ENCODE results near the gene SHQ1. TPM values are rescaled to one million over a fixed set of nuclear protein-coding genes. Genes with fewer than 3 reads are reported as not detected.
"Not testable (repeated sequence)": the region's sequence is repeated elsewhere in the genome, so short reads cannot be mapped to it uniquely, and the experiment has no call there.

Gene SHQ1
- total and polyA plus RNA-seq, 4 donors = 7.3 to 25.0 (median 16.0) TPM

GRCh38 chr3:72719137-72719536 lies 129.1 kb downstream of the SHQ1 start:
- Histone ChIP-seq H3K9me3 (ENCODE audit: control insufficient read depth in 4 of 4, insufficient read depth in 3 of 4, low read length in 3 of 4) (peaks cover 0 to 2% (median under 1%) of the 10 kb centered on the region in 4 donors), H3K27me3 (ENCODE audit: control insufficient read depth in 3 of 3, insufficient read depth in 3 of 3, low read length in 2 of 3) (no peaks in the 10 kb centered on the region), H3K9ac (ENCODE audit: insufficient read depth in 1 of 2, low read length in 2 of 2) (no peak overlapping the region), H3K27ac (ENCODE audit: low read depth in 1 of 2, low read length in 1 of 2) (no peak overlapping the region), H3K36me3 (ENCODE audit: control insufficient read depth in 4 of 4, insufficient read depth in 4 of 4, low read length in 4 of 4) (no peaks in the 10 kb centered on the region), H3K4me3 (no peak overlapping the region), H3K4me1 (ENCODE audit: control insufficient read depth in 5 of 5, insufficient read depth in 5 of 5, low read length in 5 of 5) (peaks cover 0 to 7% (median 3%) of the 10 kb centered on the region in 5 donors)
- TF ChIP-seq, protein P1, sequence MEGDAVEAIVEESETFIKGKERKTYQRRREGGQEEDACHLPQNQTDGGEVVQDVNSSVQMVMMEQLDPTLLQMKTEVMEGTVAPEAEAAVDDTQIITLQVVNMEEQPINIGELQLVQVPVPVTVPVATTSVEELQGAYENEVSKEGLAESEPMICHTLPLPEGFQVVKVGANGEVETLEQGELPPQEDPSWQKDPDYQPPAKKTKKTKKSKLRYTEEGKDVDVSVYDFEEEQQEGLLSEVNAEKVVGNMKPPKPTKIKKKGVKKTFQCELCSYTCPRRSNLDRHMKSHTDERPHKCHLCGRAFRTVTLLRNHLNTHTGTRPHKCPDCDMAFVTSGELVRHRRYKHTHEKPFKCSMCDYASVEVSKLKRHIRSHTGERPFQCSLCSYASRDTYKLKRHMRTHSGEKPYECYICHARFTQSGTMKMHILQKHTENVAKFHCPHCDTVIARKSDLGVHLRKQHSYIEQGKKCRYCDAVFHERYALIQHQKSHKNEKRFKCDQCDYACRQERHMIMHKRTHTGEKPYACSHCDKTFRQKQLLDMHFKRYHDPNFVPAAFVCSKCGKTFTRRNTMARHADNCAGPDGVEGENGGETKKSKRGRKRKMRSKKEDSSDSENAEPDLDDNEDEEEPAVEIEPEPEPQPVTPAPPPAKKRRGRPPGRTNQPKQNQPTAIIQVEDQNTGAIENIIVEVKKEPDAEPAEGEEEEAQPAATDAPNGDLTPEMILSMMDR (IDR thresholded peaks at IDR 0.05; ENCODE audit: control extremely low read depth, extremely low read depth) = no peak
- DNase-seq = no peak
- ATAC-seq (ENCODE audit: insufficient read depth, low FRiP score) = no peak

- 36 to 94% methylated on average over 1 to 2 of the region's 3 CpGs for WGBS, 2 donors
Observed at GRCh38 chr3:72714135-72714534, 134.1 kb downstream of the SHQ1 start.

DNA sequence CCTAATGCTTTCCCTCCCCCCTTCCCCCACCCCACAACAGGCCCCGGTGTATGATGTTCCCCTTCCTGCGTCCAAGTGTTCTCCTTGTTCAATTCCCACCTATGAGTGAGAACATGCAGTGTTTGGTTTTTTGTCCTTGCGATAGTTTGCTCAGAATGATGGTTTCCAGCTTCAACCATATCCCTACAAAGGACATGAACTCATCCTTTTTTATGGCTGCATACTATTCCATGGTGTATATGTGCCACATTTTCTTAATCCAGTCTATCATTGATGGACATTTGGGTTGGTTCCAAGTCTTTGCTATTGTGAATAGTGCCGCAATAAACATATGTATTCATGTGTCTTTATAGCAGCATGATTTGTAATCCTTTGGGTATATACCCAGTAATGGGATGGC lies 137.8 kb downstream of the SHQ1 start:
- not testable (repeated sequence) for H3K36me3 ChIP-seq (ENCODE audit: control insufficient read depth in 4 of 4, insufficient read depth in 4 of 4, low read length in 4 of 4); H3K9ac ChIP-seq (ENCODE audit: insufficient read depth in 1 of 2, low read length in 2 of 2); ATAC-seq (ENCODE audit: insufficient read depth, low FRiP score); H3K27me3 ChIP-seq (ENCODE audit: control insufficient read depth in 3 of 3, insufficient read depth in 3 of 3, low read length in 2 of 3); DNase-seq; H3K4me1 ChIP-seq (ENCODE audit: control insufficient read depth in 5 of 5, insufficient read depth in 5 of 5, low read length in 5 of 5); H3K9me3 ChIP-seq (ENCODE audit: control insufficient read depth in 4 of 4, insufficient read depth in 3 of 4, low read length in 3 of 4); H3K27ac ChIP-seq (ENCODE audit: low read depth in 1 of 2, low read length in 1 of 2); H3K4me3 ChIP-seq
- WGBS, 2 donors = 89 to 96% methylated on average over 4 of the region's 4 CpGs

More at GRCh38 chr3:72714135-72714534, 134.1 kb downstream of the SHQ1 start:
- not testable (repeated sequence) for H3K4me1 ChIP-seq (ENCODE audit: control insufficient read depth in 5 of 5, insufficient read depth in 5 of 5, low read length in 5 of 5); DNase-seq; H3K9me3 ChIP-seq (ENCODE audit: control insufficient read depth in 4 of 4, insufficient read depth in 3 of 4, low read length in 3 of 4); H3K36me3 ChIP-seq (ENCODE audit: control insufficient read depth in 4 of 4, insufficient read depth in 4 of 4, low read length in 4 of 4); H3K4me3 ChIP-seq; H3K9ac ChIP-seq (ENCODE audit: insufficient read depth in 1 of 2, low read length in 2 of 2); H3K27me3 ChIP-seq (ENCODE audit: control insufficient read depth in 3 of 3, insufficient read depth in 3 of 3, low read length in 2 of 3); ATAC-seq (ENCODE audit: insufficient read depth, low FRiP score); H3K27ac ChIP-seq (ENCODE audit: low read depth in 1 of 2, low read length in 1 of 2)

DNA sequence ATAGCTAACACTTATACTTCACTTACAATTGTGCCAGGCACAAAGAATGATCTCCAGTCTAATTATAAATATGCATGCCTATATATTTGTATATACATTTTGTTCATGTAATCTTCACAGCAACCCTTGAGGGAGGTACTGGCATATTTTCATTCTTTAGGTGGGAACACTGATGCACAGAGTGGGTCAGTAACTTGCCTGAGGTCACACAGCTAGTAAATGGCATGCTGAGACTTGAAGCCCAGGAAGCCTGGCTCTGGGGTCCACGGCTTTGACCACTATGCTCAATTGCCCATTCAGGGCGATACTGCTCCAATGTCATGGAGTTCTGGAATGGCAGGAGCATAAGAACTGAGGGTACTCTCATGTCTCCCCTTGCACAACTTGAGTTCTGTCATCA lies 139.8 kb downstream of the SHQ1 start:
- 81 to 100% methylated on average over 2 of the region's 2 CpGs for WGBS, 2 donors
- TF ChIP-seq, protein P1 (IDR thresholded peaks at IDR 0.05; ENCODE audit: control extremely low read depth, extremely low read depth) = no peak
- no peak for ATAC-seq (ENCODE audit: insufficient read depth, low FRiP score)

DNA sequence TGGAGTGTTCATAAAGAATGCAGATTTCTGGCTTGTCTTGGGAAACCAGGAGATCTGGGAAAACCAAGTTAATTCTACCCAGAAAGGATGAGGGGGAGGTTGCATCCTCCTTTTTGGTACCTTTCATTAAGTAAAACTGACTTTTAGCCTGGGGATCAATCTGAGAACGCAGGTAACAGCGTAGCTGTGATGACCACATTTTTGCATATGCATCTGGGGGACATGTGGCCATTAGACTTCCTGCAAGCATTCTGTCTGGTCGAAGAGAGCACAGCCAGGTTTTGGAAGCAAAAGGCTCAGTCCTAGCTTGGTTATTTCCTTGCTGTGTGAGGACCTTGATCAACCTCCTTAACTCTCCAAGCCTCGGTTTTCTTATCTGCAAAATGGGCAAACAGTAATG lies 145.2 kb downstream of the SHQ1 start:
- H3K27ac ChIP-seq (ENCODE audit: low read depth in 1 of 2, low read length in 1 of 2) = no peak overlapping the region
- DNase-seq (no peak), ATAC-seq (ENCODE audit: insufficient read depth, low FRiP score) (no peak)
- H3K9ac ChIP-seq (ENCODE audit: insufficient read depth in 1 of 2, low read length in 2 of 2) = no peak overlapping the region
- WGBS, 2 donors = 92 to 96% methylated on average over 4 of the region's 4 CpGs
- TF ChIP-seq, protein P1 (IDR thresholded peaks at IDR 0.05; ENCODE audit: control extremely low read depth, extremely low read depth) = no peak
- H3K36me3 ChIP-seq (ENCODE audit: control insufficient read depth in 4 of 4, insufficient read depth in 4 of 4, low read length in 4 of 4) = no peaks in the 10 kb centered on the region
- peaks cover 0 to 6% (median 3%) of the 10 kb centered on the region in 5 donors for H3K4me1 ChIP-seq (ENCODE audit: control insufficient read depth in 5 of 5, insufficient read depth in 5 of 5, low read length in 5 of 5)
- H3K9me3 ChIP-seq (ENCODE audit: control insufficient read depth in 4 of 4, insufficient read depth in 3 of 4, low read length in 3 of 4) = peaks cover 0 to 1% (median 0%) of the 10 kb centered on the region in 4 donors
- H3K27me3 ChIP-seq (ENCODE audit: control insufficient read depth in 3 of 3, insufficient read depth in 3 of 3, low read length in 2 of 3) = no peaks in the 10 kb centered on the region
- no peak overlapping the region for H3K4me3 ChIP-seq

More for the DNA sequence above, 139.8 kb downstream of the SHQ1 start:
- Histone ChIP-seq H3K27me3 (ENCODE audit: control insufficient read depth in 3 of 3, insufficient read depth in 3 of 3, low read length in 2 of 3) (no peaks in the 10 kb centered on the region), H3K9ac (ENCODE audit: insufficient read depth in 1 of 2, low read length in 2 of 2) (no peak overlapping the region), H3K36me3 (ENCODE audit: control insufficient read depth in 4 of 4, insufficient read depth in 4 of 4, low read length in 4 of 4) (no peaks in the 10 kb centered on the region), H3K4me1 (ENCODE audit: control insufficient read depth in 5 of 5, insufficient read depth in 5 of 5, low read length in 5 of 5) (no peaks in the 10 kb centered on the region), H3K4me3 (no peak overlapping the region), H3K9me3 (ENCODE audit: control insufficient read depth in 4 of 4, insufficient read depth in 3 of 4, low read length in 3 of 4) (no peaks in the 10 kb centered on the region), H3K27ac (ENCODE audit: low read depth in 1 of 2, low read length in 1 of 2) (no peak overlapping the region)
- no peak for DNase-seq
